RKO (cell line): Measurements from ENCODE around the gene STK17A.

Experiments
- DNase-seq: peaks from one replicate; pipeline ENCODE4 v3.0.0-alpha.2; 2016; ENCODE audit warnings: low spot score

STK17A gene

DNA sequence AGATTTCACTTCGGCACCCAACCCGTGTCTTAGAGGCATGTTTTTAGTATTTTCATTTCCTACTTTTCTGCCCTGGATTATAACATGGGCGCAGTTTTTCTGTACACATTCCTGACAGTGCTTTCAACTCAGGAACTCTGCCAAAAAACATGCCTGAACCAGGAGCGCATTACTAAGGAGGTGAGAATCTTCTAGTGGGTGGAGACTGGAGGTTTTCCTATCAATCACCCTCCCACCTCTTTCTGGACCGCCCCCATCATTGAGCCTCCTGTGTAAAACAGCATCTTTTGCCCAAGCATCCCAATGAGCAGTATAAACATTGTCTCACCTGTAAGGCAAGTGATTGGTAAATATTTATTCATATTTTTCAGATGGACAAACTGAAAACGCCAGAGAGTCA lies 53.2 kb downstream of the STK17A start:
- DNase-seq: no peak

DNA sequence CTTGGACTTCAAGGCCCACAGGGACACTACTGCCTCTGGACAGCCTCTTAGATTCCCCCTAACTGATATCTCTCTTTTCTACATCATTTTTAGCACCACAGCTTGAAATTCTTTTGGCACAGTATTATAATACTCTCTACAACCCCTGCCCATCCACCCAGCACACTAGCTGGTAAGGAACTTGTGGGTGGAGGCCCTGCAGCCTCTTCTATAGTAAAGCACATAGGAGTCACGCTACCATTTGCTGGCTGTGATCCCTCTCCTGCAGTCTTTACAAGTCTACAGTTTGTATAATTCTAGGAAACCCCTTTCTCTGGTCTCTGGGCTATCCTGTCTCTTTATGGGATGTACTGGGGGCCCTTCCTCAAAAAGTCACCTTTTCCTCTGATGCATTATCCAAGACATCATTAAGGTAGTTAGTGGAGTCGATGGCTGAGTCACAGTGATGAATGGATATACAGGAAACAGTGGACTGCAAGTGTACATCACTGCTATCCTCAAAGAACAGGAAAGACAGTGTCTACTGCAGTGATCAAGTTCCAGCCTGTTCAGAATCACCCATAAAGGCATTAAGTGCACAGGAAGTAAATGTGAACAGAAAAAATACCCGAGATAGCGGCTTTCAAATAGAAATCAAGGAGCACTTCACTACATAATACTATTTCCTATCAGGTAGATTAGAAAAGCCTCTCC lies 54.4 kb downstream of the STK17A start:
- DNase-seq: peak; percentile 38

- DNase-seq: no peak
These were observed 57.1 kb downstream of the STK17A start for GRCh38 chr7:43639858-43640491.

DNA sequence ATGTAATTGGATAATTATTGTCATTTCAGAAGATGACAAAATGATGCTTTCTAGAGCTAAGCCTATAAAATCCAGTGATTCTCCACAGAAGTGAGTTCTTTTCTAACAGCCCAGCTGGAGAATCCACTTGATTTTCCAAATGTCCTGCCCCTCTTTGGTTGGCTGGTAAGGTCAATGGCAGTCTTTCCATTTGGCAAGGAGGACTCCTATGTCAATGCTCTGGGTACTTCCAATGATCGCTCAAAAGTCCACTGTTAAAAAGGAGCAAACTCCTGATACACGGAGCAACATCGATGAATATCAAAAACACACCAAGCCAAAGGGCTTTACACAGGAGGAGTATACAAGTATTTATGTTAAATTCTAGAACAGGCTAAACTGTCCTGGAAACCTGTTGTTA lies 57.8 kb downstream of the STK17A start:
- DNase-seq: no peak

DNA sequence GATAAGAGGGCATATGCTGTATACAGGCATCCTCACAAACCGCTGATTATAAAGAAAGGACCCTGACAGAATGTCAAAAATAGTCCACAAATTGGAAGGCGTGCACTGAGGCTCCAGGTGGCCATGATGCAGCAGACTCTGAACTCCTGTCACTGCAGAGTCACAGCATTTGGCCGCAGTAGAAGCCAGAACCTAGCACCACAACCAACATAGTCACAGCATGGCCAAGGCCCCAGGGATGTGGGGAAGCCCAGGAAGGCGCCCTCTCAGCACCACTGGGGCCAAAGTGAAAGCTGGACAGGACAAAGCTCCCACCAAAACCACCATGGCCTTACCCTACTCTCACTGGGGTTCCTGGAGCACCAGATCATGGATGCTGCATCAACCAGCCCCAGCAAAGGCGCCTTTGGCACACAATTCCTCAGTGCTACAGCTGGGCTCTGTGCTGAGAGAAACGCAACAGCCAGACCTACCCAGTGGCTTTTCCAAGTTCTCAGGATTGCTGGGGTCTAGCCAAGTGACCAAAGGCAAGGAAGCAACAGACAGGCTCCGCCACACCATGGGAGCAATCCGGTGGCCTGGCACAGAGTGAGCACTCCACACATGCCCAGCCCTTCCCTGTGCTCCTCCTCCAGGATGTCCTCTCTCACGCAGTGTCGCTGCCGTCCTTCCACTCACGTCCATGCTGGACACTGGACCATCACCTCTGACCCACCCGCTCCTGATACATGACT lies 60.2 kb downstream of the STK17A start:
- no peak for DNase-seq

DNA sequence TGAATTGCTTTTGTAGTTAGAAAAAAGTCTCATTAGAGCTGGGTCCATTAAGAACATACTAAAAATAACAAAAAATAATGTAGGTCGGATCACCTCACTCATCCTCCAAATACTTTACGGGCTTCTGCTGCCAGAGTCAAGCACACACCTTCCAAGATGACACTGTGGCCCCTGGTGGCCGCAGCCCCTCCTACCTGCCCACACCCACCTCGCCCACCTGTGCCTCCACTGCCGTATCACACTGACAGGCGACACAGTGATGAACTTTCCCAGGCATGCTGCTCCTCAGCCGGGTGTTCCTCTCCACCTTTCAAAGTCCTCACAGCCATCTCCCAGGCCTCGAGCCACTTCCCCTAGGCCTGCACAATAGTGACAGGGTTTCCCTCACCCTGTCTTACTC lies 60.9 kb downstream of the STK17A start:
- no peak for DNase-seq

DNA sequence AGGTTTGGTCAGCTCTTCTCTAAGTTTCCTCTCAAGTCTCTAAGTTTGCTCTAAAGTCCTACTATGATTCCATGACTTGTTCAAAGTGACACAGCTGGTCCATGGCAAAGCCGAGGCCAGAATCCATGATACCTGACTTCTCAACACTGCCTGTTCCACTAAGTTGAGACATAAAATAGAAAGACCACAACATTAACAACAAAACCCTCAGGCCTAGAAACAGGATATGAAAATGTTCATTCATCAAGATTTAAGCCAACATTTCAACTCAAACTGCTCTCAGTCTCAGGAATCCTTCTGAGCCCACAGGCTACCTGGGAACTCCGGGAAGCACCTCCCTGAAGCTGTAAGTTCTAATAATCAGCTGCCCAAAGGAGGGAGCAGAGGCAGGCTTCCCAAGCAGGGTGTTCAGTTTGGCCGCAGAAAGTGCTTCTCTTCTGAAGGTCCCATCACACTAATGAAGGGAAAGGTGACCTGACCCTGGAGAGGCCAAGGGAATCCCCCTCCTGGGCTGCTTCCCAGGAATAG lies 62.9 kb downstream of the STK17A start:
- DNase-seq: no peak

DNA sequence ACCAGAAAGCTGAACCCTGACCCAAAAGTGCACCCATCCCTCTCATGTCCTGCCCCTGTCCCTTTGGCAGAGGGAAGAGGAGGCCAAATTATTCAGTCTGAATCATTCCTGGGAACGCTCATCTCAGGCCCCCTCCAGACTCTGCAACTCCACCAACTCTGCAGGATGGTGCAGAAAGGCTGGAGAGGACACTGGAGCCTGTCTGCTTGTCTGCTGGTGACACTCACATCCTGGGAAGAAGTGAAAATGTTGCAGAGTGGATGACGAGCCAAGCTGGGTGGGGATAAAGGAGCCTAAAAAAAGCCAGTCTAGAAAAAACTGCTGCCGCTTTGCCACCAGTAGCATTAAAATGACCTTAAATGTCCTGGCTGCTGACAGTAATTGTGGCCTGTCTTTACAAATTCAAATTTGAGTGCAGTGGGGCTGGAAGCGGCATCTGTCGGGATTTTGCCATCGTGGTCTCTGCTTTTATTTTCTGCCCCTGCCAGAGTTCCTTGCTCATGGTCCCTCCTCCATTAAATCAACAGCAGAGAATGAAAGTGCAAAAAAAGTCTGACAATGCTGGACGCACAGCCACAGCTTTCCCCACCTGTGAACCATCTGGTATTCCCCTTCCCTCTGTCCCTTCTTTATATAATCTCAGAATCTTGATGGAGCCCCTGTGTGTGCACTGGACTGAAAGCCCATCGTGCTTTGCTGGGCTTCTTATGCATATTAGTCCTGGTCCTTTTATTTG lies 63.9 kb downstream of the STK17A start:
- no peak for DNase-seq

- no peak for DNase-seq
These were observed 64.4 kb downstream of the STK17A start for GRCh38 chr7:43647339-43647672.

DNA sequence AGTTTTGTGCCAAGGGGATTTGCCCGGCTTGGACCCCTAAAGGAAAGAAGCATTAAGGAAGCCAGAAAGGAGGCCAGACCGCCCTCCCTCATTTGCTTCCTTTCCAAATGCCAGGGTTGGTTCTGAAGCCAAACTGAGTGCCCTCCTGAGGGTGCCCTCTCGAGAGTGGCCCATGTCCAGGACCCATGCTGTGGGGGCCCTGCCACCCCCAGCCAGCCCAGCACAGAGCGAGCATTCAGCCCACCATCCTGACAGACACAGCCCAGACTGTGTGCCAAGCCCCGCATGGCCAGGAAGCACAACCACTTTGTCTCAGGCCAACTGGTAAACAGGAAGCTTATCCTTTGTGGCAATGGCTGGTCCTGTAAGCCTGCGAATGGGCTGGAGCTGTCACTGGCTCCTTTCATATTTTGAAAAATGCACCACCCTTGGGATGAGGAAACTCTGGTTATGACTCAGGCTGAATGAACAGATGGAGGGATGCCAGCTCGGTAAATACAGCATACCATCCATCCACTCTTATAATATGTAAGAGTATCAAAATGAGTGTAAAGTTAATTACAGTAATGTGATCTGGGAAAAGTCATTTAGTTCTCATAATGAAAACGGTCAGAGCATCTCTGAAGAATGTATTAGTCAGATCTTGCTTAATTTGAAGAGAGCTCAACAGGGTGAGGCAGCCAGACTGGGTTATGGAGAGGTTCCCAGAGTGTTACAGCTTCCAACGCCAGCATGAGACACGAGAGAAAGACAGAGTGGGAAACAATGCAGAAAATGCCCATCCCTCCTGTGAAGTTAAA lies 65.0 kb downstream of the STK17A start:
- DNase-seq: peak; percentile 98

GRCh38 chr7:43648473-43649406 lies 65.8 kb downstream of the STK17A start:
- DNase-seq: no peak

- no peak for DNase-seq
These were observed 66.9 kb downstream of the STK17A start for GRCh38 chr7:43649755-43650274.

DNA sequence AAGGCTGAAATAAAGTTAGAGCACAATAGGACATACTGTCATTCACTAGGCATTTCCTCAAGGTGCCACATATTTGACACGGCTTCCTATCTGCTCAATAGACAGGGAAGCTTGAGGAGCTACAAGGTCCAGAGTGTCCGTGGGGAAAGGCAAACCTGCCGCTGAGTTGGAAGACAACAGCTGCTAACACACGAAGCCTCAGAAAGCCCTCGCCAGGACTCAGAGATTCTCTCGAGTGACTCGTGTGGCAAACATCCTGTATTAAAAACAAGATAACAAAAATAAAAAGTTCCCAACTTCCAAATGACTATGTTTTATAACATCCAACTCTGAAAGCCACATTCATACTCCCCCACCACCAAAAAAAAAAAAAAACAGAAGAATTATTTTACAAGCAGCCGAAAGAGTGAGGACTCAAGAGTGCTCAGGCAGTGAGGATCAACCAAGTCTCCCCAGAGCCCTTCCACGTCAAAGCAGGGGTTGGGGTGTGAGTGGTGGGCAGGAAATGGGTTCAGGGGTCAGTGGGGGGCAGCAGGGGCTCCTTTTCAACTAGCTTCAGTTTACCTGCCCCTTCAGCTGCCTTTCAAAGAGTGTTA lies 67.6 kb downstream of the STK17A start:
- DNase-seq: no peak

DNA sequence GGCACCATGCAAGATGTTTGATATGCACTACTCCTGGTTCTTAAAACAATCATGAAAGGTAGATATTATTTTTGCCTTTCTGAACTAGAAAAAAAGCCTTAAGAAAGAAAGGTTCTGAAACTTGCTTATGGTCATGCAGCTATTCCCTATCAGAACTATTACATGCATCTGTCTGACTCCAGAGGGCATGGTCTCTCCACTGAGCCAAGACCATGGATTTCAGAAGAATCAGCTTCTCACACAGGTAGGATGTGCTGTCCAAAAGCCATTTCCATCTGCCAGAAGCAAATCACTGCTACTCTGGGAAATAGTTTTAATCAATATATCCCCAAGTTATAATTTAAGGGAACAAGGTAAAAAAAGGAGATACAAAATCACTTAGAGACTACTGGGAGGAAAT lies 69.5 kb downstream of the STK17A start:
- DNase-seq: no peak

GRCh38 chr7:43653466-43653865 lies 70.6 kb downstream of the STK17A start:
- no peak for DNase-seq

DNA sequence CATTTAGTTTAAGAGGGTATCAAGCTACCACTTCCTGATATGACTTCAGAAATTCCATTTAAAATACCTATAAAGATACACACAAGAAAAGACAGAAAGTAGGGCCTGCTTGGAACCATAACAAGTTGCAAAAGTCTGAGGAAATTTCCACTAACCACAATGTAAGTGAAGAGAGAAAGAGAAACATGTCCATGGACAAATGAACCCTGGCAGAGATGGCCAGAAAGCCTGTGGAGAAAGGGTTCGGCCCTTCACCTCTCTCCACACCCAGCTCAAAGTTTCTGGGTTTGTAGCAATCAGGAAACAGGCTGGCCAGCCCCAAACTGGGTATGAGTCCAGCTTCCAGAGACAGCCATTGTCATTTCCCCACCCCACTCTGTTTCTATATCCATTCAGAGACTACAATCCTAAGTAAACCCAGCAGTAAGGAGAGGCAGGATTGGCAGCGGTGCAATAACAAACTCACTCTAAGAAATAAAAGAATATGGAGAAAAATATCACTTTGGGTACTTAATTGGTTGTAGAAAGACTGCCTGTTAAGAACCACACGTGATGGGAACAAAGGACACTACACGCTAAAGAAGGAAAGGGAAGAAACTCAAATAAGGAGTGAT lies 71.1 kb downstream of the STK17A start:
- DNase-seq: no peak

DNA sequence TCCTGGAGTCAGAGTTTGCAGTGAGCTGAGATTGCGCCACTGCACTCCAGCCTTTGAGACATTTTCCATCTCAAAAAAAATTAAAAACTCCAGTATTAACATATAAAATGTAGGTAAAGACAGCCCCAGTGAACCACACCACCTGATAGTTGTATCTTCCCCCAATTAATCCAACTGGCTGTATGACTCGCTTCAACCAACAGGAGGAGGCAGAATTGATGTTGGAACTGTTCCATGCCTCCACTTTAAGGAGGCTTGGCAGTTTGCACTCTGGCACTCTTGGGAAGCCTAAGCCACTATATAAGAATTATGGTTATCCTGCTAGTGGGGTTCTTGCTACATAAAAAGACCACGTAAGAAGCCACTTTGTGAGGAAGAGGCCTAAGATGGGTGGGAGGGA lies 72.7 kb downstream of the STK17A start:
- DNase-seq: no peak

DNA sequence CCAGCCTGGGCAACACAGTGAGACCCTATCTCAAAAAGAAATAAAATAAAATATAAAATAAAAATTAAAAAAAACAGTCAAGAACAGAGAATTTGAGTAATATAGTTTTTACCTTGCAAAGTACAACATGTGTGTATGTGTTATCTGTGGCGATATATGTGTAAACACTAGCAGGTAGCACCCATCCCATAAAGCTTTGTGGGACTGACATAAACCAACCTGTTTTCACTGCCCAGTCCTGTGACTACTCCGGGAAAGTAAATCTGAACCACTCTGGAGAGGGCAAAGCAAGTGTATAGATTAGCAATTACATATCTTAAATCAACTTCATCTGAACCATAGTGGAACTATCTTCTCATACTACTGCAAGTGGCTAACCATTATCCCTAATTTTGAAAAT lies 74.1 kb downstream of the STK17A start:
- no peak for DNase-seq

DNA sequence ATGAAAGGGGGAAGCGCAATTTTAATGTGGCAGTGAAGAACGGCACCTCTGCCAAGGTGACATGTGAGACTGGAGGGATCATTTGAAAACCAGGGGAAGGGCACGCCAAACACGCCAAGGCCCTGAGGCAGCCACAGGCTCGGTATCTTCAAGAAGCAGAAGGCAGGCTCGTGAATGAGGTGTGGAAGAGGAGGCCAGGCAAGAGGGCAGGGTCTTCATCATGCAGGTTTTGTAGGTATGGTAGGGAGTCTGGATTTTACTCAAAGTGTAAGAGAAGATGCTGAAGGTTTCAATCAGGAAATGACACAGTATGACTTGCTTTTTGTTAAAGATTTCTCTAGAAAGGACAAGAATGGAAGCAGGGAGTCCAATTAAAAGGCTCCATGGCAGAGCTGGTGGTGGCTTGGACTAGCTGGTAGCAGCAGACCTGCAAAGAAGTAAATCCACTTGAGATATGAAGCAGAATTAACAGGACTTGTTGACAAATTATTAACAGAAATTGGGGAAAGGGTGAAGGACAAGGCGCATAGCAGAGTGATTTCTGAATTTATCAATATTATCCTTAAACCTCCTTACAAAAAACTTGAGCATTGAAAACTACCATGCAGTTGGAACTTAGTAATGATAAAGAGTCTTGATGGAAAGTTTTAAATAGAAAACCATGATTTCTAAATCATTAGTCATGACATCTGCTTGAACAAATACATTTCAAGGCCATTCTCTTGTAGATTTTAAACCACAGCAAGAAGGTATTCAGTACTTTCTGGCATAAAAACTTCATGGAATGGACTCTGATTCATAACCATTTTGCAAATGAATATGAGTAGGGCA lies 76.0 kb downstream of the STK17A start:
- no peak for DNase-seq
